Measurements from ENCODE around the gene PMAIP1. TPM values are rescaled to one million over a fixed set of nuclear protein-coding genes. Genes with fewer than 3 reads are reported as not detected.

Gene PMAIP1
- total RNA-seq, 1 experiment from 2014 or later = 52.8 TPM

DNA sequence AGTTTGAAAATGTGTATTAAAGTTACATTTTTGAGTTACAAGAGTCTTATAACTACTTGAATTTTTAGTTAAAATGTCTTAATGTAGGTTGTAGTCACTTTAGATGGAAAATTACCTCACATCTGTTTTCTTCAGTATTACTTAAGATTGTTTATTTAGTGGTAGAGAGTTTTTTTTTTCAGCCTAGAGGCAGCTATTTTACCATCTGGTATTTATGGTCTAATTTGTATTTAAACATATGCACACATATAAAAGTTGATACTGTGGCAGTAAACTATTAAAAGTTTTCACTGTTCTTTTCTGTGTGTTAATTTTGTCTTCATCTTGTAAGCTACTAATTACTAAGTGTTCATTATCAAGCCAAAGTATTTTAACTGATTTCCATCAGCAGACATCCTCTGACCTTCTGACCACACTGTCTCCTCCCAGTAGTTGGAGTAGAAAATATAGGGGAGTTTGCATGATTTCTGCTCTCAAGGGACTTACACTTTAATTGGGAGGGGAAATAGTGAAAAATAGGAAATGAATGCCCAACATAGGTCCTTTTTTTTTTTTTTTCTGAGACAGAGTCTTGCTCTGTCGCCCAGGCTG is 4.3 kb downstream of the PMAIP1 start:
- peak overlapping the region; percentile 19; the same call in 1 of the 2 replicates for H3K9ac ChIP-seq (ENCODE audit: low read length)
- H3K4me2 ChIP-seq (ENCODE audit: low read depth, low read length, poor library complexity, severe bottlenecking) = peak overlapping the region; percentile 97
- peaks cover 18% of the 10 kb centered on the region for H3K36me3 ChIP-seq (ENCODE audit: insufficient read depth, low read length)
- H3K79me2 ChIP-seq (ENCODE audit: low read length) = peaks cover 15% of the 10 kb centered on the region; the same call in 1 of the 2 replicates
- peaks cover 74% of the 10 kb centered on the region for H3K4me1 ChIP-seq (ENCODE audit: low read length)
- no peak overlapping the region for H2AFZ ChIP-seq (ENCODE audit: low read length)
- H4K20me1 ChIP-seq (ENCODE audit: insufficient read depth, low read depth, low read length) = peaks cover 25% of the 10 kb centered on the region; the same call in 1 of the 2 replicates
- peak overlapping the region; percentile 47; the same call in 1 of the 2 replicates for H3K27ac ChIP-seq (ENCODE audit: low read length)
- peak overlapping the region; percentile 29; the same call in 1 of the 2 replicates for H3K4me3 ChIP-seq (ENCODE audit: low read length)
- no peaks in the 10 kb centered on the region for H3K27me3 ChIP-seq (ENCODE audit: low read length)
- no peaks in the 10 kb centered on the region for H3K9me2 ChIP-seq (replicated peaks; ENCODE audit: insufficient read depth, low read length)
- peak; percentile 69 for DNase-seq
- H3K9me3 ChIP-seq (ENCODE audit: low read length) = no peaks in the 10 kb centered on the region

DNA sequence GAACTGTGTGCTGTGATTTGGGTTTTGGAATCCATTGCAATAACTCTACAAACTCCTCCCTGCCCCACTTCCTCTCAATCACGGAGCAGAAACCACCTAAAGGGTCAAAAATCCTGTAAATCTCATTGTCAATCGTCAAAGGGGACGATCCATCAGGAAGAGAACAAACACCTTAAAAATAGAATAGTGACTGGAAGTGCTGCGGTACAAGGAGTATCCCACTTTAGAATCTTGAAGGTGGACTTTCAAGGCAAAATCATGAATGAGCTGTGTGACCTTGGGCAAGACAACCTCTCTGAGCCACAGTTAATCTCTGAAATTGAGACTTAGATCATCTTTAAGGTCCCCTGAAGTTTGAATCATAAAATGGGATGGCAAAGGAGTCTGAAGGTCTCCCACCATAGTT is 5.9 kb downstream of the PMAIP1 start:
- H3K79me2 ChIP-seq (ENCODE audit: low read length) = peaks cover 15% of the 10 kb centered on the region; the same call in 1 of the 2 replicates
- H3K27ac ChIP-seq (ENCODE audit: low read length) = no peak overlapping the region
- peaks cover 70% of the 10 kb centered on the region for H3K4me1 ChIP-seq (ENCODE audit: low read length)
- no peak for DNase-seq
- peaks cover 25% of the 10 kb centered on the region; the same call in 1 of the 2 replicates for H4K20me1 ChIP-seq (ENCODE audit: insufficient read depth, low read depth, low read length)
- no peaks in the 10 kb centered on the region for H3K9me2 ChIP-seq (replicated peaks; ENCODE audit: insufficient read depth, low read length)
- no peaks in the 10 kb centered on the region for H3K27me3 ChIP-seq (ENCODE audit: low read length)
- H3K36me3 ChIP-seq (ENCODE audit: insufficient read depth, low read length) = peaks cover 18% of the 10 kb centered on the region
- H2AFZ ChIP-seq (ENCODE audit: low read length) = no peak overlapping the region
- H3K9me3 ChIP-seq (ENCODE audit: low read length) = no peaks in the 10 kb centered on the region
- no peak overlapping the region for H3K4me2 ChIP-seq (ENCODE audit: low read depth, low read length, poor library complexity, severe bottlenecking)
- H3K4me3 ChIP-seq (ENCODE audit: low read length) = no peak overlapping the region
- no peak overlapping the region for H3K9ac ChIP-seq (ENCODE audit: low read length)

DNA sequence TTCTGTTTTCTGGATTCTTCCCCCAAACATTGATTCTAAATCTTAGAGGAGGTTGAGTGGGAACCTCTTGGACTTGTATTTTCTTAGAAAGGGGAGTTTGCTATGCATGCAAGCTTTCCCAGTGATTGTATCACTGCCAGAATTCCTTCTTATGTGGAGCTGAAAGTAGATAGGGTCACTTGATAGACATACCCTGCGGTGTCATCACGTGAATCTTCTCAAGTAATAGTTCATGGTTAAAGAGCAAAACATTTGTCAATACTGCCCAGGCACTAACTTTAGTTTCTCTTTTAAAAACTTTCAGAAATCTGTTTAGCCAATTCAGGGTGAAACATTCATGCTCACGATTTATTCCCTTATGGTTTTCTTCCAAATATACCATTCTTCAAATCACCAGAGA is 6.4 kb downstream of the PMAIP1 start:
- Histone ChIP-seq H3K79me2 (ENCODE audit: low read length) (peaks cover 10% of the 10 kb centered on the region; the same call in 1 of the 2 replicates), H3K36me3 (ENCODE audit: insufficient read depth, low read length) (peaks cover 18% of the 10 kb centered on the region), H3K4me3 (ENCODE audit: low read length) (no peak overlapping the region), H2AFZ (ENCODE audit: low read length) (no peak overlapping the region), H3K27me3 (ENCODE audit: low read length) (no peaks in the 10 kb centered on the region), H3K9ac (ENCODE audit: low read length) (no peak overlapping the region), H3K9me3 (ENCODE audit: low read length) (no peaks in the 10 kb centered on the region), H4K20me1 (ENCODE audit: insufficient read depth, low read depth, low read length) (peaks cover 24% of the 10 kb centered on the region; the same call in 1 of the 2 replicates), H3K4me1 (ENCODE audit: low read length) (peaks cover 69% of the 10 kb centered on the region), H3K9me2 (replicated peaks; ENCODE audit: insufficient read depth, low read length) (no peaks in the 10 kb centered on the region), H3K27ac (ENCODE audit: low read length) (no peak overlapping the region), H3K4me2 (ENCODE audit: low read depth, low read length, poor library complexity, severe bottlenecking) (peak overlapping the region; percentile 55)
- DNase-seq = no peak

DNA sequence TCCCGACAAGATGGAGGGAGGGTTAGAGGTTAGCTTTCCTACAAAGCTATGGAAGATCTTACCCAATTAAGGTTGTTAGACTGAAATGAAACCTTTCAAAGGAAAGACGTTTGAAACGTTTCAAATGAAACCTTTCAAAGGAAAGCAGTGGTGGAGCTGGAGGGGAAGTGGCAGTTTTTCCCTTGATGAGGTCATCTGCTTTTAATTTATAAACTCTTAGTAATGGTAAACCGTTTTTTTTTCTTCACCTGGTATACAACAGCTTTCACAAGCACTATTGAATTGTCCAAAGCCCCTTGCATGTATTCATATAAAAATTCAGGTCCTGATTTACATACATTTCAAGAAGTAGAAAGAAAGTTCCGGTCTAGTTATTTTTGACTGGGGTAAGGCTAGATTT is 7.4 kb downstream of the PMAIP1 start:
- Histone ChIP-seq H3K9me2 (replicated peaks; ENCODE audit: insufficient read depth, low read length) (no peaks in the 10 kb centered on the region), H3K4me1 (ENCODE audit: low read length) (peaks cover 69% of the 10 kb centered on the region), H3K36me3 (ENCODE audit: insufficient read depth, low read length) (peaks cover 15% of the 10 kb centered on the region), H3K4me3 (ENCODE audit: low read length) (peak overlapping the region; percentile 17), H3K9ac (ENCODE audit: low read length) (0 out of 2 replicates have a peak overlapping the region, but pooled peaks have one; percentile 6), H3K9me3 (ENCODE audit: low read length) (no peaks in the 10 kb centered on the region), H3K4me2 (ENCODE audit: low read depth, low read length, poor library complexity, severe bottlenecking) (peak overlapping the region; percentile 55), H3K27me3 (ENCODE audit: low read length) (no peaks in the 10 kb centered on the region), H4K20me1 (ENCODE audit: insufficient read depth, low read depth, low read length) (peaks cover 14% of the 10 kb centered on the region; the same call in 1 of the 2 replicates), H3K27ac (ENCODE audit: low read length) (no peak overlapping the region), H2AFZ (ENCODE audit: low read length) (no peak overlapping the region), H3K79me2 (ENCODE audit: low read length) (0 out of 2 replicates have a peak, but pooled peaks cover 4% of the 10 kb centered on the region)
- peak; percentile 67 for DNase-seq

DNA sequence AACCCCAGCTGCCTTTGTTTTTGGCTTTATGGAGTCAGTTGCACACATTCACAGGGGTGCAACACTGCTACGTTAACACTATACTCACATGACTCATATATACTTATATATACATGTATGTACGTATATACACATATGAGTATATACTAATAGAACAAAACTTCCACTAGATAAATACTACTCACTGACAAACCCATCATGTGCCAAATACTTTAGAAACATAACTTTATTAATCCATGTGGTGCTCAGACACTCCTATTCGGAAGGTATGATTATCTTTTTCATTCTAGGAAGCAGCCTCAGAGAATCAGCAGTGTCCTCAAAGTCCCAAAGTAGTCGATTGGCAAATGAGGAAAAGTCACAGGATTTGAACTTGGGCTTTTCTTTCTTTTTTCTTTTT is 7.9 kb downstream of the PMAIP1 start:
- no peak for DNase-seq
- no peaks in the 10 kb centered on the region for H3K79me2 ChIP-seq (ENCODE audit: low read length)
- H3K4me3 ChIP-seq (ENCODE audit: low read length) = peak overlapping the region; percentile 17; the same call in 1 of the 2 replicates
- no peaks in the 10 kb centered on the region for H3K9me3 ChIP-seq (ENCODE audit: low read length)
- no peak overlapping the region for H2AFZ ChIP-seq (ENCODE audit: low read length)
- H3K4me1 ChIP-seq (ENCODE audit: low read length) = peaks cover 65% of the 10 kb centered on the region
- no peak overlapping the region for H3K27ac ChIP-seq (ENCODE audit: low read length)
- no peak overlapping the region for H3K9ac ChIP-seq (ENCODE audit: low read length)
- peaks cover 9% of the 10 kb centered on the region; the same call in 1 of the 2 replicates for H4K20me1 ChIP-seq (ENCODE audit: insufficient read depth, low read depth, low read length)
- H3K4me2 ChIP-seq (ENCODE audit: low read depth, low read length, poor library complexity, severe bottlenecking) = peak overlapping the region; percentile 55
- no peaks in the 10 kb centered on the region for H3K9me2 ChIP-seq (replicated peaks; ENCODE audit: insufficient read depth, low read length)
- peaks cover 10% of the 10 kb centered on the region for H3K36me3 ChIP-seq (ENCODE audit: insufficient read depth, low read length)
- H3K27me3 ChIP-seq (ENCODE audit: low read length) = no peaks in the 10 kb centered on the region

DNA sequence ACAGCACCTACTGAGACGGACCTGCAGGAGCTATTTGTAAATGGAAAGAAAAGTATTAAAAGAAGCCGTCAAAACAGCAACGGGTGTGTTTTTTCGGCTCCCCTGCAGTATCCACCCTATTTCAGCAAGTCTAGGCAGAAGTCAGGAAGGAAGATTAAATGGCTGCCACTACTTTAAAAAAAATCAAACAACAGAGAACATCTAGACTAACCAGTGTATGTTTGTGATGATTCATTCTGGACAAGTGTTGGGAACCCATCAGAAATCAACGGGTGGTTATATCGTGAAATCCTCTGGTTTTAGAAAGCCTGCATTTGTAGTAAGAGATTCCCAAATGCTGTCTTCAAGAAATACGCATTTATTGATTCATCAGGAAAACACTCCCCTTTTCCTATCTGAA is 9.0 kb downstream of the PMAIP1 start:
- Histone ChIP-seq H3K9me3 (ENCODE audit: low read length) (no peaks in the 10 kb centered on the region), H3K79me2 (ENCODE audit: low read length) (no peaks in the 10 kb centered on the region), H3K27me3 (ENCODE audit: low read length) (no peaks in the 10 kb centered on the region), H3K9me2 (replicated peaks; ENCODE audit: insufficient read depth, low read length) (no peaks in the 10 kb centered on the region), H2AFZ (ENCODE audit: low read length) (no peak overlapping the region), H4K20me1 (ENCODE audit: insufficient read depth, low read depth, low read length) (peaks cover 3% of the 10 kb centered on the region; the same call in 1 of the 2 replicates), H3K4me2 (ENCODE audit: low read depth, low read length, poor library complexity, severe bottlenecking) (no peak overlapping the region), H3K36me3 (ENCODE audit: insufficient read depth, low read length) (no peaks in the 10 kb centered on the region; the same call in 1 of the 2 replicates), H3K9ac (ENCODE audit: low read length) (no peak overlapping the region), H3K4me3 (ENCODE audit: low read length) (no peak overlapping the region), H3K4me1 (ENCODE audit: low read length) (peaks cover 53% of the 10 kb centered on the region), H3K27ac (ENCODE audit: low read length) (no peak overlapping the region)
- DNase-seq = no peak

DNA sequence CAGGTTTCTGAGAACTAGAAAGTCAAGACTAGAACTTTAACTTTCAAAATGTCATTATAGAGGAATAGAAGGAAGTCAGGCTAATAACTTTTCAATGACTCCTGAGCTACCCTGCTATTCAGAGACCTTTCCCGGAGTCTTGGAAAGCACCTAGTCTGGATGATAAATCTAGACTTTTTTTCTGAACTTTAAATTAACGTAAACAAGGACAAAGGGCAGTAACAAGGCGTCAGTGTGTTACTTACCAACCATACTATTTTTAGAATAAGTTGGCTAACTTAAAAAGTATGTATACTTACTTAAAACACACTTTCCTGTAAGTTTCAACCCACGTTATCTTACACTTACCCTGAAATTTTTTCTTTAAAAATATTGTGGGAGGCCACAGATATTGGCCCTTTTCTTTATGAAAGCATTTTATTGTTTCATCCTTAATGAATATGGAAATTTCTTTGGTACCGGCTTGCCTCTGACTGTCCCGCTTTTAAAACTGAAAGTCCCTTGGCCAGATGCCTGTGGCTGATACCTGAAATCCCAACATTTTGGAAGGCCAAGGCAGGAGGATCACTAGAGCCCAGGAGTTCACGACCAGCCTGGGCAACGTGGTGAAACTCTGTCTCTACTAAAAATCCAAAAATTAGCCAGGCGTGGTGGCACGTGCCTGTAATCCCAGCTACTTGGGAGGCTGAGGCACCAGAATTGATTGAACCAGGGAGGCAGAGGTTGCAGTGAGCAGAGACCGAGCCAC is 9.7 kb downstream of the PMAIP1 start:
- Histone ChIP-seq H2AFZ (ENCODE audit: low read length) (no peak overlapping the region), H4K20me1 (ENCODE audit: insufficient read depth, low read depth, low read length) (no peaks in the 10 kb centered on the region), H3K4me1 (ENCODE audit: low read length) (peaks cover 47% of the 10 kb centered on the region), H3K9ac (ENCODE audit: low read length) (no peak overlapping the region), H3K9me3 (ENCODE audit: low read length) (no peaks in the 10 kb centered on the region), H3K4me2 (ENCODE audit: low read depth, low read length, poor library complexity, severe bottlenecking) (no peak overlapping the region), H3K79me2 (ENCODE audit: low read length) (no peaks in the 10 kb centered on the region), H3K27ac (ENCODE audit: low read length) (no peak overlapping the region), H3K27me3 (ENCODE audit: low read length) (no peaks in the 10 kb centered on the region), H3K4me3 (ENCODE audit: low read length) (no peak overlapping the region), H3K36me3 (ENCODE audit: insufficient read depth, low read length) (no peaks in the 10 kb centered on the region), H3K9me2 (replicated peaks; ENCODE audit: insufficient read depth, low read length) (no peaks in the 10 kb centered on the region)
- no peak for DNase-seq

DNA sequence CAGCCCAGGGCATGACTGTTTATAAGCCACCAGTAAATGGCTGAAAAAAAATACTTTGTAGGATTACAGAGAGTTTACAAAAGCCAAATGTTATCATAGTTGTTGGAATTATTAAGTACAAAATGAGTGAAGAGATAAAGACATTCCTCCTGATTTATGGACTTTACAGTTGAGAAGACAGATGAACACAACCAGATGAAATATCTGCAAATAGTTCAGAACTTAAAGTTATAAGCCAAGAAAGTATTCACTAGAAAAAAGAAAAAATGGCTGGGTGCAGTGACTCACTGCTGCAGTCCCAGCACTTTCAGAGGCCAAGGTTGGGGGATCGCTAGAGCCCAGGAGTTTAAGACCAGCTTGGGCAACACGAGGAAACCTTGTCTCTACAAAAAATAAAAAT is 11.2 kb downstream of the PMAIP1 start:
- Histone ChIP-seq H3K4me3 (ENCODE audit: low read length) (no peak overlapping the region), H3K4me1 (ENCODE audit: low read length) (peaks cover 32% of the 10 kb centered on the region), H2AFZ (ENCODE audit: low read length) (no peak overlapping the region), H3K27ac (ENCODE audit: low read length) (no peak overlapping the region), H3K9me2 (replicated peaks; ENCODE audit: insufficient read depth, low read length) (no peaks in the 10 kb centered on the region), H3K27me3 (ENCODE audit: low read length) (no peaks in the 10 kb centered on the region), H3K79me2 (ENCODE audit: low read length) (no peaks in the 10 kb centered on the region), H3K4me2 (ENCODE audit: low read depth, low read length, poor library complexity, severe bottlenecking) (no peak overlapping the region), H3K36me3 (ENCODE audit: insufficient read depth, low read length) (no peaks in the 10 kb centered on the region), H4K20me1 (ENCODE audit: insufficient read depth, low read depth, low read length) (no peaks in the 10 kb centered on the region), H3K9ac (ENCODE audit: low read length) (no peak overlapping the region), H3K9me3 (ENCODE audit: low read length) (no peaks in the 10 kb centered on the region)
- DNase-seq = no peak

All from Karpas-422 (cell line).